Gastrocnemius medialis (tissue), 4 donors: ENCODE measurements around the gene KAZN. TPM values are rescaled to one million over a fixed set of nuclear protein-coding genes. Genes with fewer than 3 reads are reported as not detected.

Source experiments
- ATAC-seq, 2 donors: fragments of 150-250 bp; one replicate each; pipeline ENCODE4 v1.9.1; 2016
- DNase-seq, 2 donors: peaks; one replicate each; pipeline ENCODE4 v3.0.0-alpha.2; 2019
- H3K27ac ChIP-seq, 4 donors: fragments of 200-600 bp; sonication (generic); 1 replicate in 1 of 4; 2 replicates in 3 of 4; pipeline ENCODE4 v1.5.1; 2016 to 2018; ENCODE audit warnings: mild to moderate bottlenecking in 2 of 4, moderate library complexity in 1 of 4
- H3K27me3 ChIP-seq, 3 donors: fragments of 200-600 bp; sonication (generic) in 2 of 3; 1 replicate in 1 of 3; 2 replicates in 2 of 3; pipeline versions ENCODE4 v1.5.1 to v1.6.0; 2016 to 2019; ENCODE audit warnings: mild to moderate bottlenecking in 1 of 3, moderate library complexity in 1 of 3
- H3K36me3 ChIP-seq, 2 donors: fragments of 200-600 bp; sonication (generic) in 1 of 2; one replicate each; pipeline ENCODE4 v1.5.1; 2017 to 2018
- H3K4me1 ChIP-seq, 2 donors: fragments of 200-600 bp; sonication (generic) in 1 of 2; one replicate each; pipeline ENCODE4 v1.5.1; 2016 to 2017; ENCODE audit warnings: mild to moderate bottlenecking in 2 of 2
- H3K4me3 ChIP-seq, 4 donors: fragments of 200-600 bp; sonication (generic) in 3 of 4; 1 replicate in 1 of 4; 2 replicates in 3 of 4; pipeline ENCODE4 v1.5.1; 2016 to 2019; ENCODE audit warnings: mild to moderate bottlenecking in 2 of 4
- H3K9me3 ChIP-seq, 3 donors: fragments of 200-600 bp; sonication (generic) in 2 of 3; 1 replicate in 1 of 3; 2 replicates in 2 of 3; pipeline ENCODE4 v1.5.1; 2016 to 2019
- CTCF ChIP-seq, 5 experiments: fragments of 450-650 bp in 3 of 5; fragments of 200-600 bp in 2 of 5; sonication (generic) in 2 of 5; IDR thresholded peaks in 4 of 5; conservative IDR thresholded peaks in 1 of 5; 1 replicate in 4 of 5; 2 replicates in 1 of 5; pipeline ENCODE4 v1.5.1; 2016 to 2019; ENCODE audit warnings: antibody characterized with exemption in 5 of 5, mild to moderate bottlenecking in 3 of 5, moderate library complexity in 3 of 5
- POLR2A ChIP-seq, 2 donors: fragments of 450-650 bp; IDR thresholded peaks; one replicate each; pipeline ENCODE4 v1.6.1; 2017; ENCODE audit warnings: antibody characterized with exemption in 2 of 2, mild to moderate bottlenecking in 2 of 2, moderate library complexity in 2 of 2
- in situ Hi-C, 4 donors: fragments of 200-750 bp; cut with MboI; loops; one replicate each; pipeline versions ENCODE4 v1.15.0 to v1.8.0; 2017; ENCODE audit warnings: low sequenced_read_pairs in 4 of 4
- intact Hi-C: fragments of 100-400 bp; cut with DNase I; formaldehyde crosslinking; loops from one replicate; pipeline ENCODE4 v1.15.1; 2023; ENCODE audit warnings: low total_unique reads
- total RNA-seq, 4 donors: library from RNA; depleted of rRNA; stranded (reverse); fragments of >200 nt; gene quantifications; one replicate each; pipeline versions ENCODE4 v1.1.0 to v1.2.3, GENCODE V29; 2016

KAZN gene
- total RNA-seq, 4 donors from 2014 or later = 0.05 to 2.2 (median 1.00) TPM

DNA sequence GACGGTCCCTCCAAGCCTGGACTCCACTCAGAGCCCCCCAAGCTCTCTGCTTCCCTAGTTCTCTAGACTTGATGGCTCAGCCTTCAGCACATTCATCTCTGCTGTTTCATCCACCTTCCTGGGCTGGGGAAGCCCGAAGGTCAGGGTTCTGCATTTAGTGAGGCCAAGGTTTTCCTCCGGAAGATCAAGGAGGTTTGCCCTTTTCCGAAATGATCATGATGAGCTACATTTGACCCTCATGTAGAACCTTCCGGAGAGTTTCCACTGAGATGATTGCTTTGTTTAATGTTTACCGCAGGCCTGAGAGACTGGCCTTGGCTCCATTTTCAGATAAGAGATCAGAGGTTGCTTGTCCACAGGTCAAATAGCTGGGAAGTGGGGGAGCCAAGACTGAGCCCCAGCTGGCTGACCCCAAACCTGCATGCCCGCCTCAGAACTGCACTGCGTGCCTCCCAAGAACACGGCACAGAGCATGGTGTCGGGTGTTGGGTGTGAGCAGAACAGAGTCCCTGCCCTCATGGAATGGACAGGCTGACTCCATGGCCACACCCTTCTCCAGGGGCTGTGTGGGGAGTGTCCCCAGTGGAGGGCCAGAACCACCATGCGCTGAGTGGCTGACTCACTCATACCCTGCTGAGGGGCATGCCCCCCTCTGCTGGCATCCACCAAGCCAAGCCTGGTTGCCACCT is 354.3 kb downstream of the KAZN start:
- Histone ChIP-seq H3K4me1 (no peaks in the 10 kb centered on the region), H3K36me3 (no peaks in the 10 kb centered on the region), H3K27me3 (no peaks in the 10 kb centered on the region), H3K27ac (no peak overlapping the region), H3K4me3 (no peak overlapping the region), H3K9me3 (no peaks in the 10 kb centered on the region)
- DNase-seq (no peak), ATAC-seq (no peak)
- TF ChIP-seq CTCF (IDR thresholded peaks at IDR 0.05 in 4 of 5, conservative IDR thresholded peaks at IDR 0.05 in 1 of 5) (no peak), POLR2A (IDR thresholded peaks at IDR 0.05) (no peak)
- intact Hi-C loops = no loop called here
- in situ Hi-C loops = no loop called here

DNA sequence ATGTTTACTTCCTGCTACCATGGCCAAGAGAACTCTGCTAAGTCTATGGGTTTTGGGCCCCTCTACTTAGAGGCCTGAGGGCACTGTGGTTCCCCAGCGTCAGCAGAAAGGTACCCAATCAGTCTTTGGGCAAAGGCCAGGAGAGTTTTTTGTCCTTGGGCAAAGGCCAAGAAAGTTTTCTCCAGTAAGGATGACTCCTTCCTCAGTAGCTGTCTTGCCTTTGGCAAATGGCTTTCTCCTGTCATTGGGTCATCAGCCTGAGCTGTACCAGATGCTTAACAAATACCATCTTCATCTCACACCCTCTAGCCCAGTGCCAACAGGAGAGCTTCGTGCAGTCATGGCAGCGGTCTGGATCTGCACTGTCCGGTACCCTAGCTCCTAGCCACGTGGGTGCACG is 355.7 kb downstream of the KAZN start:
- DNase-seq = no peak
- ATAC-seq = no peak
- H3K36me3 ChIP-seq = no peaks in the 10 kb centered on the region
- in situ Hi-C loops (no loop called here), intact Hi-C loops (no loop called here)
- no peak for TF ChIP-seq POLR2A (IDR thresholded peaks at IDR 0.05)
- TF ChIP-seq CTCF (IDR thresholded peaks at IDR 0.05 in 4 of 5, conservative IDR thresholded peaks at IDR 0.05 in 1 of 5) = no peak
- H3K4me3 ChIP-seq = no peak overlapping the region
- no peaks in the 10 kb centered on the region for H3K4me1 ChIP-seq
- H3K27me3 ChIP-seq = no peaks in the 10 kb centered on the region
- no peaks in the 10 kb centered on the region for H3K9me3 ChIP-seq
- H3K27ac ChIP-seq = no peak overlapping the region

GRCh38 chr1:14954930-14955329 is 356.4 kb downstream of the KAZN start:
- Histone ChIP-seq H3K27ac (no peak overlapping the region), H3K27me3 (no peaks in the 10 kb centered on the region), H3K4me3 (no peak overlapping the region), H3K9me3 (no peaks in the 10 kb centered on the region), H3K36me3 (no peaks in the 10 kb centered on the region), H3K4me1 (no peaks in the 10 kb centered on the region)
- TF ChIP-seq CTCF (IDR thresholded peaks at IDR 0.05 in 4 of 5, conservative IDR thresholded peaks at IDR 0.05 in 1 of 5) = no peak
- TF ChIP-seq POLR2A (IDR thresholded peaks at IDR 0.05) = no peak
- DNase-seq = no peak
- ATAC-seq = no peak
- intact Hi-C loops = no loop called here
- in situ Hi-C loops = no loop called here

DNA sequence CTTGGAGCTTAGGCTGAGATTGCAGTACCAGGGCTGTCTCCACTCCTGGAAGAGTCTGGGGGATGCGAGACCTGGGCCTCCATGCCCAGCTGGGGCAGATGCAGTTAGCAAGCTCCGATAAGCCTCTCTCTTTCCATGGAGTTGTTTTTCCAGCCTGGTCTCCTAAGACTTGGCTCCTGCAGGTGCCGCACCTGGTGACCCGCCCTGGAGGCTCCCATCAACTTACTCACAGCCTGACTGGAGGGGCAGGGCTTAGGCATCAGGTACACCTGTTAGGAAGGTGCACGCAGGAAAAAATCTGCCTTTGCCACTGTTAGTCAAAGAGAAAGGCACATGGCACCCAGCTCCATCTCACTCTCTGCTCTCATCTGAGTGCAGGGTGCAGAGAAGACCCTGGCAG is 356.9 kb downstream of the KAZN start:
- intact Hi-C loops (no loop called here), in situ Hi-C loops (no loop called here)
- ATAC-seq (no peak), DNase-seq (no peak)
- TF ChIP-seq CTCF (IDR thresholded peaks at IDR 0.05 in 4 of 5, conservative IDR thresholded peaks at IDR 0.05 in 1 of 5) = no peak
- TF ChIP-seq POLR2A (IDR thresholded peaks at IDR 0.05) = no peak
- H3K27me3 ChIP-seq = no peaks in the 10 kb centered on the region
- H3K4me1 ChIP-seq = no peaks in the 10 kb centered on the region
- no peak overlapping the region for H3K27ac ChIP-seq
- H3K9me3 ChIP-seq = no peaks in the 10 kb centered on the region
- no peaks in the 10 kb centered on the region for H3K36me3 ChIP-seq
- H3K4me3 ChIP-seq = no peak overlapping the region

DNA sequence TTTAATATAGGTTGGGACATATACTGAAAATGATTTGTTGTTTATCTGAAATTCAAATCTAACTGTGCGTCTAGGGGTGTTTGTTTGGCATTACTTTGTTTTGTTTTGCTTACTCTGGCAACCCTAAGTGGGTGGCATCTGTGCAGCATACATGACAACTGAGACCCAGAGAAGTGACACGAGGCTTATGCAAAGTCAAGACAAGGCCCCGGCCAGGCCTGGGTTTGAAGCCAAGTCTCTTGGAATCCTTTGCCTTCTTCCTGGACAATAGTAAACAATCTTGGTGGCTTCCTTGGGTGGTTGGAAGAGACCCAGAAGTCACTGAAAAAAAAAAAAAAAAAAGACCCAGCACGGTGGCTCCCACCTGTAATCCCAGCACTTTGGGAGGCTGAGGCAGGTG is 357.5 kb downstream of the KAZN start:
- H3K27ac ChIP-seq = no peak overlapping the region
- in situ Hi-C loops = no loop called here
- no peak for ATAC-seq
- TF ChIP-seq POLR2A (IDR thresholded peaks at IDR 0.05) (no peak), CTCF (IDR thresholded peaks at IDR 0.05 in 4 of 5, conservative IDR thresholded peaks at IDR 0.05 in 1 of 5) (no peak)
- no peak overlapping the region for H3K4me3 ChIP-seq
- H3K36me3 ChIP-seq = no peaks in the 10 kb centered on the region
- H3K27me3 ChIP-seq = no peaks in the 10 kb centered on the region
- no peaks in the 10 kb centered on the region for H3K4me1 ChIP-seq
- no peaks in the 10 kb centered on the region for H3K9me3 ChIP-seq
- intact Hi-C loops = no loop called here
- no peak for DNase-seq
